GM19463 (cell line): ENCODE measurements around the gene C1GALT1C1.
"Not testable (repeated sequence)": the region's sequence is repeated elsewhere in the genome, so short reads cannot be mapped to it uniquely, and the experiment has no call there.

Experiments
- ATAC-seq: cut with Tn5 transposase; IDR thresholded peaks from one replicate; pipeline ENCODE4 v1.9.1; 2021; ENCODE audit warnings: mild to moderate bottlenecking, moderate library complexity; ENCODE audit not compliant: unreplicated experiment

Gene C1GALT1C1

GRCh38 chrX:120629667-120630537 lies at the start of gene C1GALT1C1:
TSS of gene C1GALT1C1 (minus strand) at chrX:120630054. CDS start at chrX:120627166, 2,888 bp downstream.
- ATAC-seq: peak; percentile 91

DNA sequence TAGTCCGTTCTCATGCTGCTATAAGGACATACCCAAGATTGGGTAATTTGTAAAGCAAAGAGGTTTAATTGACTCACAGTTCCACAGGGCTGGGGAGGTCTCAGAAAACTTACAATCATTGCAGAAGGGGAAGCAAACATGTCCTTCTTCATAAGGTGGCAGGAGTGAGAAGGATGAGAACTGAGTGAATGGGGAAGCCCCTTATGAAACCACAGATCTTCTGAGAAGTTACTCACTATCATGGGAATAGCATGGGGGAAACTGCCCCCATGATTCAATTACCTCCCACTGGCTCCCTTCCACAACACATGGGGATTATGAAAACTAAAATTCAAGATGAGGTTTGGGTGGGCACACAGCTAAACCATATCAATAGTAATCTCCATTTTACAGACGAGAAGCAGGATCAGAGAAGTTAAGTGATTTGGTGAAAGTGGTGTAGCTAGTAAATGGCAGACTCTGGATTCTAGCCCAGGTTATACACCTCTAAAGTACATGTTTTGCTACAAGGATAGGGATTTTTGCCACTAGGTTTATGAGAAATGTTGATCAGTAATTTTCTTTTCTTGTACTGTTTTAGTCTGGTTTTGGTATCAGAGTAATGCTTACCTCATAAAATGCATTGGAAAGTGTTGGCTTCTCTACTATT lies 47.3 kb upstream of the C1GALT1C1 start:
- ATAC-seq: no peak

DNA sequence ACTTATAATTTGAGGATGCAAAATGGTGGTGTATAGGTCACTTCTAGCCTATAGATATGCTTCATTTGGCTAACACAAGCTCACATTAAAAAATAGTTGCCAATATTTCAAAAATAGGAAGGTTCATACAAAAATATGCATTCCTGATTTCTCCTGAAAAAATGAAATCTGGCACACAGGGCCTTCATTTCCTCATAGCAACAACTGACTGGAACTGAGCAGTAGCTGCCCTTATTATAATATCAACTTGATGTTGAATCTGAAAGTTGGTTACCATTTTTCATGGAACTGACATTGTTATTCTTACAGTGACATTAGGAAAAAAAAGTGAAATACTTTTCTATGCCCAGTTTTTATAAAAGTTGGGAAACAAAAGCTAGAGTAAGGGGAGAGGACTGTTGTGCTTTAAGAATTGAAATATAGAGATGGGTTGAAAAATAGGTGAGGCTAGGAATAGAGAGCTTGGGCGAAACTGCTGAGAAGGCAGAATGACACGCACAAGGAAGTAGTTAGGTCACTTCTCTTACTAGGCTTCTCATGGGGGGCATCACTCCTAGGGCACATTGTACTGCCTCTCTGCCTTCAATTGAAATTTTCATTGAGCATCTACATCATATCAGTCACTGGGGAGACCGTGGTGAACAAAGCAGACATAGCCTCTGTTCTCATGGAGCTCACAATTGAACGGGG lies 43.1 kb upstream of the C1GALT1C1 start:
- ATAC-seq: no peak

DNA sequence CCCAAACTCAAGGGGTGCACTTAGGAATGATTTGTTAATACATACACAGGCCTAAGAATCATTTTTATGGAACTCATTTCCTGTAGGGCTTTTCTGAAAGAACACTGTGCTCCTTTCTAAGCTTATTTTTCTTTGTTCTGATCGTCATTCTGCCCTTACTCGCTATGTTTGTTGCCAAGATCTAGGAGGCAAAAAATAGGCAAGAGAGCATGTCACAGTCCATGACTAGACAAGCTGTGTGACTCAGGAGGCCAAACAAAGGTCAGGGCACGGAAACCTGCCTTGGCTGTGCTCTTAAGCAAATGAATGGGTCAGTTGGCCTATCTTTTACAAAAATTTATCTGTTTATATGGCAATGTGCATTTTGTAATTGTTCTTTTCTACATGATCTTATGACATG lies 42.5 kb upstream of the C1GALT1C1 start:
- ATAC-seq: no peak

DNA sequence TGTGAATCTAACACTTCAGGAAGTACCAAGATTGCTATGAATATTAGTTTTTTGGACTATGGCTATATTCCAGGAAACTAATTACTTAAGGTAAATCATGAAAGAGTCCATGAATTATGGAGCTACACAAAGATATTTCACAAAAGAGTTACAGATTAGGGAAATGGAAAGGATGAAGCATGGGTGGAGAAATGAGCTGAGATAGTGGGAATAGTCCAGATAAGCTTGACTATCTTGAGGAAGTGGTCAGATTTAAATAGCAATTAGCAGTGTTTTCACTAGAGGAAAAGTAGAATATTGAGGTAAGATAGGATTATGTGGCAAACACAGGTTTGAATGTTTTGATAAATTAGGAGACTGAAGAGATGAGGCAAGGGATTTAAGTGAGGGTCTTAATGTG lies 42.1 kb upstream of the C1GALT1C1 start:
- ATAC-seq: no peak

- ATAC-seq: no peak
Measured at GRCh38 chrX:120668357-120668756, 38.5 kb upstream of the C1GALT1C1 start.

DNA sequence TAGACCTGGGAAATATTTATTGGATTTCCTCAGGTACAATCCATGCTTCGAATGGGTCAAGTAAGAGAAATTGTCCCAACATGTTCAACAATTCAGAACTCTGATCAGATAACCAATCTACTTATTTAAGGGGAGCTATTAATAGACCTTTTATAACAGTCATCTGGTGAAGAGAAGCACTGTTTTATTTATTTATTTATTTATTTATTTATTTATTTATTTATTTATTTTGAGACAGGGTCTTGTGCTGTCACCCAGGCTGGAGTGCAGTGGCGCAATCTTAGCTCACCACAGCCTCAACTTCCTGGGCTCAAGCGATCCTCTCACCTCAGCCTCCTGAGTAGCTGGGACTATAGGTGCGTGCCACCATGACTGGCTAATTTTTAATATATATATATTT lies 34.7 kb upstream of the C1GALT1C1 start:
- not testable (repeated sequence) for ATAC-seq

- ATAC-seq: no peak
Measured at GRCh38 chrX:120664081-120664480, 34.2 kb upstream of the C1GALT1C1 start.

- ATAC-seq: no peak
Measured at GRCh38 chrX:120662662-120663061, 32.8 kb upstream of the C1GALT1C1 start.

- ATAC-seq: no peak
Measured at GRCh38 chrX:120660637-120661036, 30.8 kb upstream of the C1GALT1C1 start.

DNA sequence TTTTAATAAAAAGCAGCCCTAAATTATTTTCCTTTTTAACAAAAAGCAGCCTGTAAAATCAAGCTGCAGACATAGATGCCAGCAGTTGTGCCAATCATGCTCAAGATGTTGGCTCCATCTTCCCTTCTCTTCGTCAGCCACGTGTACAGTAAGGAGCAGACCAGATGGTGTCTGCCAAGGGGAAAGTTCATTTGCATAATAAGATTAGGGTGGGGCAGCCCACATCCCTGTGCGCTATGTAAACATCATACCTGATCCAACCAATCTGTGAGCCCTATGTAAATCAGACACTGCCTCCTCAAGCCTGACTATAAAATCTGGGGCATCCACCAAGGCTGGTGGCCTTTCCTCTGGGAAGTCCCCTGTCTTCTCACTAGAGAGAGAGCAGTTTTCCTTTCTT lies 23.1 kb upstream of the C1GALT1C1 start:
- ATAC-seq: no peak

- ATAC-seq: not testable (repeated sequence)
Measured at GRCh38 chrX:120652256-120652655, 22.4 kb upstream of the C1GALT1C1 start.

DNA sequence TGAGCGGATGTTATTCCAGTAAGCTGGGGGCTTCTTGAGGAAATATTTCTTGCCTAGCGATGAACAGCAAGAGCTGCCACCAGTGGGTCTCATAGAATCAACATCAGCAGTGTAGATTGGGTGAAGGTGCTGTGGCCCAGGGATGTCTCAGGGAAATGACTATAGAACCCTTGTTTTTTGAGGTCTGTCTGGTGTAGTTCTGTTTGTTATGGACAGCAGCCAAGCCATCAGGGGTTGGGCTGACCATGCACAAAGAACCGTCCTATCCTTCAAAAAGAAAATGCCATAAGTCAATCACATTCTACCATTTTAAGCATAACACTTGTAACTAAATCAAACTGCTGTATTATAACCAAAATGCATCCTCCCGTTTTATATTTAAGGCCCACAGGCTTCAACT lies 17.3 kb upstream of the C1GALT1C1 start:
- ATAC-seq: no peak

DNA sequence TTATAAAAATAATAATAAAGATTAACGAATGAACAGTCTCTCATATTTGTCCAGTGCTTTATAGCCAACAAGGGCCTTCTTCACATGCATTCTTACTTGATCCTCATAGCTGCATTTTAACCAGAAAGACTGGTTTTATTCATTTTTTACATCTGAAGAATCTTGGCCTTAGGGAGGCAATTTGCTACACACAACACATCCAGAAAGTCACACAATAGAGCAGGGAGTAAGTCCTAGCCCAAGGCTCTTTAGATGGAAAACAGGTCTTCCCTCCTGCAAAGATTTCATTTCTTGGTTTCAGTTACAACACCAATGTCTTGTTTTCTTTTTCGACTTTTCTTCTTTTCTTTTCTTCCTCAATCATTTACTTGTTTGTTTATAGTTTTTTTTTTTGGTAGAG lies 13.0 kb upstream of the C1GALT1C1 start:
- ATAC-seq: no peak

DNA sequence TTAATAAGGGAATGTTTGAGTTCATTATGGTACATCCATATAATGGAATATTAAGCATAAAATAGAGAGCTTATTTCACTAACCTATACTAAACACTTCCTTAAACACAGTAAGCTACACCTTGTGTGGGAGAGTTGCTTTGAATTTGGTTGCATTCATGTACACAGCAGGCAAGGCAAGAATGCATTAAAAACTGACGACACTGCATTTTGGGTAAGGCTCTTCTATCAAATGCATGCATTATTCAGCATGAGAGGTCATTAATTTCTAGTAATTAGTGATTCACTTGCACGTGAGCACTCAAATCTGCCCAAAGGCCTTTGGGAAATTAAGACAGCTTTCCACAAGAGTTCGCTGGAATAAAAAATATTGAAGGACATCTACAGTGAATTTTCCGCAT lies 8.8 kb upstream of the C1GALT1C1 start:
- no peak for ATAC-seq

DNA sequence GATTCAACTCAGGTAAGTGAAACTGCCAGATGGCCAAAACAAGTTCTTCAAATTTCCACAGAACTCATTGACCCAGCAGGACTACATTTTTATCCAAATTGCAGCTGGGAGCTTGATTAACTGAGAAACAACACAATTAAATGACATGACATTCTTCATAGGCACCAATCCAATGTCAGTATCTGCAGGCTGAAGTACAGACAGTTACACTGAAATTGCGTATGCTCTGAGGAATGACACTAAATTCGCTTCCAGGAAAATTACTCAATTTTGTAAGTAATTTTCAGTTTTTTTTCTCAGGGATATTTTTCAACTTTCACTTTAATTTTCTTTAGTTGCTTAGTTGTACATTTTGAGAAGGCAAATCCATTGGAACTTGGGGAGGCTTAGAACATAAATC lies 4.5 kb downstream of the C1GALT1C1 start:
- ATAC-seq: no peak

- ATAC-seq: no peak
Measured at GRCh38 chrX:120617996-120618630, 11.7 kb downstream of the C1GALT1C1 start.

GRCh38 chrX:120614816-120615215 lies 15.0 kb downstream of the C1GALT1C1 start:
- no peak for ATAC-seq

- no peak for ATAC-seq
Measured at GRCh38 chrX:120612086-120612485, 17.8 kb downstream of the C1GALT1C1 start.

DNA sequence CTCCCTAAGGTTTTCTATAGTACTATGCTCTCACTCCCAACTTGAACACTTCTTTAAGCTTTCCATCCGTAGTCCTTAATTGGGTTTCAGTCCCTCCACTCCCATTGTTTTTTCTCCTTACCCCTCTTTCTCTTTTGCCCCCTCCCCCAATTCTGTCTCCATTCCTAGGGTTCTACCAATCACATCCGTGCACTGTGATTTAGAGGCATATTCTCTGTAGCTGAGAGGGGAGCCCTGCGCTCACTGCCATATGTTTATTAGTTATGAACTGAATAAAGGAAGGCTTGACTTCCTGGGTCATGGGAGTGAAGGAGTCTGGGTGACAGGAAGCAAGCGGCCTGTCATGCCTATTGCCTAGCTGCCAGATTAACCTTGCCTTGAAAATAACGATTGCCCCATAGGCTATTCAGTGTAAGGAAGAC lies 25.5 kb downstream of the C1GALT1C1 start:
- ATAC-seq: peak; percentile 54

DNA sequence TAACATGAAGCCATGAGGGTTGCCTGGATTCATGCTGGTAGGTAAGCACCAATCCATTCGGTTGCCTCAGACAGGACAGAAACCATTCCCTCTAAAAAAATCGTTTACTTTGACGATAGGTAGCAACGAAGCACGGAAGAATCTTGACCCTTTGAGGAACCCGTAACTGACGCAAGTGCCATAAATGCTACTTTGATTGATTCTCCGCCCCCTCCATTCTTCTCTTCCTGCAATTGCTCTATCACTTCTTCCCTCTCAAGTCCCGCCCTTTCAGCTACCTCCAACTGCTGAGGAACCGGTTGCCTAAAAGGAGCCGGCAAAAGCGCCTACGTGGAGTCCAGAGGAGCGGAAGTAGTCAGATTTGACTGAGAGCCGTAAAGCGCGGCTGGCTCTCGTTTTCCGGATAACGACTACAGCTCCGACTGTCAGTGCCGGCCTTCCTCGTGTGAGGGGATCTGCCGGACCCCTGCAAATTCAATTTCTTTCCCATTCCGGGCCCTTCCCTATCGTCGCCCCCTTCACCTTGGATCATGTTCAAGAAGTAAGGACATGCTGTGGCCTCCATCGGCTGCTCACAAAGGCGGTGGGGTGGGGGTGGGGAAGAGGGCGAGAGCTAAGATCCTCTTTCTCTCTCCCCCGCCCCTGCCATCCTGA lies 26.0 kb downstream of the C1GALT1C1 start, which contains the start of gene MCTS1:
Gene MCTS1, plus strand, starts transcription at position 395 of the 654 bp plus-strand sequence. Its CDS starts 136 bp downstream, at position 531.
- peak; percentile 93 for ATAC-seq
